Nucleus accumbens (tissue), 56 donors: ENCODE measurements around the gene PPP1R15B.

Experiments used
- DNase-seq, 56 donors: peaks; one replicate each; lab custom pipeline; 2025; lab: John Stamatoyannopoulos, UW

PPP1R15B gene

DNA sequence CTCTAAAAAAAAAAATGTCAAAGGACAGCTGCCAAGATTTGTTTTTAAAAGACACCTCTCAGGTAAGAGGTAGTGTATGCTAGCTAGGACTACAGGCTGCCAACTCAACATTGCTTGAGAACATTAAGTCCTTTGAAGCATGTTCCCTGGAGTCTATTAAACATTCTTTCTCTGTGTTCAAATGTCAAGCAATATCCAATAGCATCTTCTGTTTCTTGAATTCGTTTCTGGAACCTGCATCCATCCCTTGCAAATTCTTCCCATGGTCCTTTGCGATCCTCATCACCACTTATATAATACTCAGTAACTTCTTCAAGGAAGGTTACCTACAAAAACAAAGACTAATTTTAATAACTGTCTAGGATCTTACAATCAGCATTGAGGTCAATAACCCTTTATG is 5.6 kb downstream of the PPP1R15B start:
- DNase-seq: no peak

DNA sequence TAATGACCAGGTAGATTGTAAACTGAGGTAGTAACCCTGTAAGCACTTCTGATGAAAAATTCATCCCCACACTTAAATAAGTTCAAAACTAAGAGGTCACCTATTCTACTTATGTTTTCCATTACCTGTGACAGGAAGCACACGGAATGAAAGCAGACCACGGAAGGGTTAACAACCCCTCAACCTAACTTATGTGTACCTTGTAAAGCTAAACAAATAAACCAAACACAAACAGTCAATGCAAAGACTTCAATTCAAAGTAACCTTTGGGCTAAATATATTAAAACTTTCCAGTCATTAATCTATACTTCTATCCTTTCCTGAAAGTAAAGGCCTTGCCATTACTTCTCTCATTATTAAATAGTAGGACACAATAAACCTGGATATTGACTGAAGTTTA is 7.0 kb downstream of the PPP1R15B start:
- no peak for DNase-seq

DNA sequence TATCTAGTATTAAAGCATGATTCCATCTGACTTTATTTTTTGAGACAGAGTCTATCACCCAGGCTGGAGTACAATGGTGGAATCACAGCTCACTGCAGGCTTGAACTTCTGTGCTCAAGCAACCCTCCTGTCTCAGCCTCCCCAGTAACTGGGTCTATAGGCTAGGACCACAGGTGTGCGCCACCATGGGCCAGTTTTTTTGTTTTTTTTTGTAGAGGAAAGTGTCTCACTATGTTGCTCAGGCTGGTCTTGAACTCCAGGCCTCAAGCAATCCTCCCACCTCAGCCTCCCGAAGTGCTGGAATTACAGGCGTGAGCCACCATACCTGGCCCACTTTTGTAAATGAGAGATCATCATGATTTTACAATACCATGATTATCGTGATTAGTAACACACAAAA is 9.2 kb downstream of the PPP1R15B start:
- DNase-seq: no peak

DNA sequence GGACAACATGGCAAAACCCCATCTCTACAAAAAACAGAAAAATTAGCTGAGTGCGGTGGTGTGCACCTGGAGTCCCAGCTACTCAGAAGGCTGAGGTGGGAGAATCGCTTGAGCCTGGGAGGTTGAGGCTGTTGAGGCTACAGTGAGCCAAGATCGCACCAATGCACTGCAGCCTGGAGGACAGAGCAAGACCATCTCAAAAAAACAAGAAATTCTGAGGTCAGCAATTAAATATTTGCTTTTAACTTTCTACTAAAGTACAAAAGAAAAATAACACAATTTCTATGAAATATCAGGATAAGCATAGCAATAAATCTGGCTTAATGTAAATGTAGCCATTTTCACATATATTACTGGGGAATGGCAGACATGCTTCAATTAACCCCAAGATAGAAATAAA is 9.9 kb downstream of the PPP1R15B start:
- DNase-seq: no peak

DNA sequence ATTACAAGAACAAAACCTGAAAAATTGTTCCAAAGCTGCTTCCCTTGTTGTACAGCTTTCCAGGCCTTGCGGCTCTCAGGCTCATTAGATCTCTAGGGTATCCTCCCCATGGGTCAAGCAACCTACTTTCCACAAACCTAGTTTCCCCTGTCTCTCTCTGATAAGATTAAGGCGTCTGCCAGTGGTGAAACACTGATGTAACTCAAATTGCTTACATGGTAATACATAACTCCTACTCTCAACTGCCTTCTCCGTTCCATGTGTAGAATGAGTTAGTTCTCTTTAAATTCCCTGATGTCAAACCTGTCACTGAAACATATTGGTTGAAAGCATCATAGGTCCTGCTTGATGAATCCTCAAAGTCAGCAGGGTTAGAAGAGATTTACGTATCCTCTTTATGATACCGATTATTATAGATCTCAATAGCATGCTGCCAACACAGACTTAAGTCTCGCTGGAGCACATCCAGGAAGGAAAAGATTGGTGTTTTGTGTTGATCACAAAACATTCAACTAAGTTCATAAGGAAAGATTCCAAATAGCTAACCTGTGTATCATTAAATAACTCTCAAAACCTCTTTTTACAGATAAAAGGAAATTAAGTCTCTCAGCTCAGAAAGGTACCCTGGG is 10.6 kb downstream of the PPP1R15B start:
- no peak for DNase-seq

DNA sequence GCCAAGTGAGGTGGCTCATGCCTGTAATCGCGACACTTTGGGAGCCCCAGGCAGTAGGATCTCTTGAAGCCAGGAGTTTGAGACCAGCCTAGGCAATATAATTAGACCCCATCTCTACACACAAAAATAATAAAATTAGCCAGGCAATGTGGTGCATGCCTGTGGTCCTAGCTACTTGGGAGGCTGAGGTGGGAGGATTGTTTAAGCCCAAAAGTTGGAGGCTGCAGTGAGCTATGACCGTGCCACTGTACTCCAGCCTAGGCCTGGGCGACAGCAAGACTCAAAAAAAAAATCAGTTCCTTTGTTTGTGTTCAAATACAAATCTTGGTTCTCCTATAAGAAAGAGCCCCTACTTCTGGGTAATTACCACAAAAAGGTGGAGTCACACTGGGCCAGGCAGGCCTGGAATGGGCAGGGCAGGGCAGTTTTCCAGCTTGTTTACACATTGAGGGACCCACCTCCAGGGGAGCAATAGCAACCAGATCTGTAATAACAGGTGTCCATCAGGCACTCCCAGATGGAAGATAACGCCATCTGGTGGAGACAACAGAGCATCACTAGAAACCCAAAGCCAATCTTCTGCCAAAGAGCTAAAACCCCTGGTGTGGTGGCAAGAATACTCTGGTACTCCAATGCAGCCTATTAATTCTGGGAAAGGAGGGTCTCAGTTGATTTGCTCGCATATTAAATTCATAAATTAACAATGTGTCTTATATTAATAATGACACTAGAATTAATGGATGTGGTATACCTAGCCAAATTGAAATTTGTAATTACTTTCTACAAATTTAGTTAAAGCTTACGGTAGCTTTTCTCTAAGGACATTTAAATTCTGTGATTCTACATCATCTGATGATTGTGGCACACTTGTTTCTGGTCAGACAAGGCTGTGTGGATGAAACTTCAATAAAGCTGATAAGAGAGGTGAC is 13.2 kb downstream of the PPP1R15B start:
- peak in 29 of 56 donors; percentile 5 to 55 (median 27) for DNase-seq

DNA sequence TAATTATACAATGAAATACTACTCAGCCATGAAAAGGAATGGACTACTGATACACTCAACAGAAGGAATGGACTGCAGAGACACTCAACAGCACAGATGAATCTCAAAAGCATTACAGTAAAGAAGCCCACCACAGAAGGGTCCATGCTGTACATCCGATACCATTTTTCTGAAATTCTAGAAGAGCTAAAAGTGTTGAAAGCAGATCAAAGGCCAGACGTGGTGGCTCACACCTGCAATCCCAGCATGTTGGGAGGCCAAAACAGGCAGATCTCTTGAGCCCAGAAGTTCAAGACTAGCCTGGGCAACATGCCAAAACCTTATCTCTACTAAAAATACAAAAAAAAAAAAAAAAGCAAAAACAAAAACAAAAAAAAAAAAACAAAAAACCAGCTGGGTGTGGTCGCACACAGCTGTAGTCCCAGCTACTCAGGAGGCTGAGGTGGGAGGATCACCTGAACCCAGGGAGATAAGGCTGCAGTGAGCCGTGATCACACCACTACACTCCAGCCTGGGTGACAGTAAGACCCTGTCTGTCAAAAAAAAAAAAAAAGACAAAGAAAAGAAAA is 15.5 kb downstream of the PPP1R15B start:
- DNase-seq: no peak

DNA sequence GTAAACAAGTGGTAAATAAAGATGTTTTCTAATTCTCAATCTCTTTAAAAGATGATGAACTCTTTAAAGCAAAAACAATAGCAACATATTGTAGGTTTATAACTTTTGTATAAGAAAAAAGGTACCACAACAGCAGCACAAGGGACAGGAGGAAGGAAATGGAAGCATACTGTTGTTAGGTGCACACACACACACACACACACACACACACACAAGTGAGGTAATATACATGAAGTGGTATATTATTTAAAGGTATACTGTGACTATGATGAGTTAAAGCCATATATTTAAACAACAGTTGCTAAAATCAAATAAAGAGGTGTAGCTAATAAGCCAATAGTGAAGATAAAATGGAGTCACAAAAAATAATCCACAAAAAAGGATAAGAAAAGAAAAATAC is 20.0 kb downstream of the PPP1R15B start:
- no peak for DNase-seq

DNA sequence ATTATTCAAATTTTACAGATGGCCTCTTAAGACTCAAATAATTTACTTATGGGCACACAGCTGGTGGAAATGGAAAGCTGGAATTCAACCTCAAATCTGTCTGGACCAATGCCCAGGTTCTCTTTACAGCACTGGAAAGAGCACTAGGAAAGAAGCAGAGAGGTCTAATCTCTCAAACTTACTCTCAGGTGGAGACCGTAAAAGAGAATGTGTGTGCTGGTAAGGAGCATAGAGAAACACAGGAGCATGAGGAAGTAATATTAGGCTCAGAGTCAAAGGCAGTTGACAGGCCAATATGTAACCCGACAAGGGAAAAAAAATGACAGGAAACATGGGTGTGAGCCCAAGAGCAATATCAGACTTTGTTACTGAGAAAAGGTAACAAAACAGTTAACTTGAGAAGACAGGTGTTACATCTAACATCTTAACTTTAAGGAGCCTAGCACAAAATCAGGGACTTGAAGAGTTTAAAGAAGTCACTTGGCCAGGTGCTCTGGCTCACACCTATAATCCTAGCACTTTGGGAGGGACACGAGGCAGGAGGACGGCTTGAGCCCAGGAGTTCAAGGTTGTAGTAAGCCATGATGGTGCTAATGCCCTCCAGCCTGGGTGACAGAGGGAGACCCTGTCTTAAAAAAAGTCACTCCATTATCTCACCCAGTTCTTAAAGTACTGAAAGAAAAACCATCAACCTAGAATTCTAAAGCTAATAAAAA is 20.7 kb downstream of the PPP1R15B start:
- DNase-seq: no peak

DNA sequence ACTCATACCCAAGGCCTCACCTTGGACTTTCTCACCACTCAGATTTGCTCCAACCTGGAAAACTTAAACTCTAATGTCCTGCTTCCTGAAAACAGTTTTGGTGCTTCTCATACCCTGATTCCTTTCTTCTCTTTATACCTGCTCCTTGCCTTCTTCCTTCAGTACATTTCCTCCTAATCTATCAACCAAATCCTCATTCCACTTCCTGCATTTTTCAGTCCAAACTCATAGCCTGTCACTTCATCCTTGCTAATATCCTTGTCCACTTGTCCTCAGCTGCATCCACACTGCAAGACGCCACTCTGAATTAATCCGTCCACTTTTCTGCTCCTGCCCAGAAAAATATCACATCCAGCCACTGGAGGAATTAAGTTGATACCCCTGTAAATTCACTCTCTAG is 25.9 kb downstream of the PPP1R15B start:
- no peak for DNase-seq

DNA sequence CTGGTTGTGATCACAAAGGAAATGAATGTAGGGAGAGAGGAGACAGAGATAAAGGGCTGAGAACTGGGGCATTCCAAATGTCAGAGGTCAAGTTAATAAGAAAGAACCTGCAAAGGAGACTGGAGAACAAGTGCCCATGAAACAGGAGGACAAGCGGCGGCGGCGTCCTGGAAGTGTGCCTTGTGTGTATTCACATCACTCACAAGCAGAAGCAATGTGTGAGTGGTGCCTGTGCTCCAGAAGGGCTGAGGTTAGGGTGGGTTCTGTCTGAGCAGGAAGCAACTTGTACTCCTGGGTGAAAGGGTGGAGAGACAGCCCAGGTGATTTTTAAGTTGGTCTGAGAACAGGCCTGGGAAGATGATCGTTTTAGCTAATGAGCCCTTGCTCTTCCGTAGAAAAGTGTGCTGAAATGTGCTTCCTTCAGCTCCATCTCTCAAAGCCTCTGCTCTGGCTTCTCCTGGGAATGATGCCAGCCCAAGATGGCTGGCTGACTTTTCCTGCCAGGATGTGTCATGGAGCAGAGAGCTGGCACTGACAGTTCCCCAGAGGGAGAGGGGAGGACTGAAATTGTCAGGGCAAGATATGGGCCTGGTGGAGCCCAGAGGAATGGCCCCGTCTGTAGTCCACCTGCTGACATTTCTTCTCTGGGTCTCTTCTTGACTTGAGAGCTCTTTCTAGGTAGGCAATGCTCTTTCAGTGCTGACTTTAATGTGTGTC is 26.8 kb downstream of the PPP1R15B start:
- DNase-seq: peak in 26 of 56 donors; percentile 12 to 64 (median 34)

DNA sequence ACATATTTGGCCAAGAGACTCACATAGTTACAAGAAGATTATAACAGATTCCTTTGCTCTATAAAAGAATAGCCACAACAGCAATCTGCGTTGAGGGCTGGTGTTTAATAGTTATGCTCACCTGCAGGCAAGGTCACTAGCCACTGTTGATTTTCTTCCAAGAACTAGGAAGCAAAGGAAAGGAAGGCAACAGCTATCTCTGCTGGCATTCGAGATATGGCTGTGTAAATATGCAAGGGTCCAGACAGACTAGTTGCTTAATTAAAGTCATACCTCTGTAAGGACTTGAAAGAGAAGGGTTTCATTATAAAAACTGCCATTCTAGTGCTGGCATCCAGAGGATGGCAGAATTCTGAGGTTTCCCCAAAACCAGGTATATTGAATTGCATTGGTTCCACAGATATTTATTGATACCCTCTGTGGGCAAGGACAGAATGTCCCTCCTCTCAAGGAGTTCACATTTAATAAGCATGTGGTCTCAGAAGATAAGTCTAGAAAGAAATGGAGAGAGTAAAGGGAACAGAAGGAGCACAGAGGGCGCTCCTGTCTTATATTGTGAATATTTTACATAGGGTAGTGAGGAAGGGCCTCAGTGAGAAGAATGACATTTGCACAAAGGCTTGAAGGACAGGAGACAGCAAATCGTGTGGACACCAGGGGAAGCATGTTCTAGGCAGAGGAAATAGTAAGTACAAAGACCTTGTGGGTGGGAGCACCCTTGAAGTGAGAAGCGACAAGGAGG is 28.3 kb downstream of the PPP1R15B start:
- no peak for DNase-seq

DNA sequence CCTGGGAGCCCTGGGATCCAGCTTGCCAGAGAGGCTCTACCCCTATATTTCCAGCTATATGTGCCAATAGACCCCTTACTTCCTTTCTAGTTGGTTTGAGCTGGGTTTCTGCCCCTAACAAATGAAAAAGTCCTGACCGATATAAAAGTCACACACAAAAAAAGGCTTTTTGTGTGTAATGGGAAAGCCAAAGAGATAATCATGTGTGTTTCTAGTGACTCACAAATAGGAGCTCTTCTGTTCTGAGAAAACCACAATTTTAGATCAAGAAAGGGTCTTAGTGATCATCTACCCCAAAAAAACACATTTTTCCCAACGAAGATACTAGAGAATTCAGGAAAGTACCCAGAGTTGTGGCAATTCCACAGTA is 28.9 kb downstream of the PPP1R15B start:
- DNase-seq: no peak

DNA sequence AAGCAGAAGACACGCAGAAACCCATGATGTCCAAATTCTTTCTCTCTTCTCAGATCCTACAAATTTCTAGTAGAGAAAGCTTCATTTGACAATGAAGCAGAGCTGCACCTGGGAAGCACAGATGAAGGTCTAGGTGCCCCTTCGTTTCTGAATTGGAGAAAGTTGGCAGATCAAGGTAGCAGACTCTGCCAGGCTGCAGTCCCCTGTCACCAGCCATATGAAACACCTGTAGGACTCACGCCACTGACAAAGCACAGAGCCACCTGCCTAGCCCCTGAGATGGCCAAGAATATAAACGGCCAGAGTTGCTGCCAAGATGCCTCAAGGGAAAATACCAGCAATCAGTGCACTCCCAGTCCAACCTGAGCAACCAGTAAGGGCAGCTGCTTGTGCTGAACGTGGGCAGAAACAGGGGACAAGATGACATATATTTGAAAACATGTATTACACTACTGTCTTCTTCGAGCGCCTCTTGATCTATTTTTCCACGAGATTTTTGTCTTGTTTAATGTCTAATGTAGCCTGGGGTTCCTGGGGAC is 31.3 kb downstream of the PPP1R15B start:
- no peak for DNase-seq

DNA sequence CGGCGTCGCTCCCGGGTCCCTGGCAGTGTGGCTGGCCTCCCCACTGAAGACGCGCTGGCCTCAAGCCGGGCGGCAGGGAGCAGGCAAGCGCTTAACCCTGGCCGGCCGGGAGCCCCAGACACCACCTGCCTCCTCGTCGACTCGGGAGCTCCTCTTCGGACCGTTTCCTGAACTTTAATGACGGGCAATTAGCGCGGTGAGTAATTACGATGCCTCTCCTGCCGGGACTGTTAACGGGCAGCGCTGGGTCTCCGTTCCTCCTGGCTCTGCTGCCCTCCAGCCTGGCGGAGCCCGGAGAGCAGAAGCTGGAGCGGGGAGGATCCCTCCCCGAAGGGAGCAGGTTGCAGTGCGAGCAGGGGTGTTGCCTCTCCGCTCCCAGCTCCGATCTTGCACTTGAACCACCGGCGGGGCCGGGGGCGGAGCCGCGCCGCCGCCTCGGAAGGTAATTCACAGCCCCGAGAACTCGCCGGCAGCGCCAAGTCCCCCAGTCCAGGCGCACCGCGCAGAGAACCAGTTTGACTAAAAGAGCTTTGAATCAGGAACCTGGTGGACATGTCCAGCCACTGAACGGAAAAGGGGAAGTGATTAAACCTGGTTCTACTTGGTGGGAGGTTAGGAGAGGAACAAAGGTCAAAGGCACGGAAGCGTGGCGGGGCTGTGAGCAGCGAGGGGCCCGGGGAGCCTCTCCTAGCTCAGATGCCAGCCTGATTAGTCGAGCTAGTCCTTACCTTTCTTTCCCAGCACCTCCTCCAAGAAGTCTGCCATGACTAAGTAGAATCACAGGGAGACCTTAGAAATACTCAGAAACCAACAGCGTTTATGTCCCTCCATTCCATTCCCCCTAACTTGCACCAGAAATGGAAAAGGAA is 33.6 kb downstream of the PPP1R15B start:
- DNase-seq: peak in 15 of 56 donors; percentile 17 to 58 (median 25)

DNA sequence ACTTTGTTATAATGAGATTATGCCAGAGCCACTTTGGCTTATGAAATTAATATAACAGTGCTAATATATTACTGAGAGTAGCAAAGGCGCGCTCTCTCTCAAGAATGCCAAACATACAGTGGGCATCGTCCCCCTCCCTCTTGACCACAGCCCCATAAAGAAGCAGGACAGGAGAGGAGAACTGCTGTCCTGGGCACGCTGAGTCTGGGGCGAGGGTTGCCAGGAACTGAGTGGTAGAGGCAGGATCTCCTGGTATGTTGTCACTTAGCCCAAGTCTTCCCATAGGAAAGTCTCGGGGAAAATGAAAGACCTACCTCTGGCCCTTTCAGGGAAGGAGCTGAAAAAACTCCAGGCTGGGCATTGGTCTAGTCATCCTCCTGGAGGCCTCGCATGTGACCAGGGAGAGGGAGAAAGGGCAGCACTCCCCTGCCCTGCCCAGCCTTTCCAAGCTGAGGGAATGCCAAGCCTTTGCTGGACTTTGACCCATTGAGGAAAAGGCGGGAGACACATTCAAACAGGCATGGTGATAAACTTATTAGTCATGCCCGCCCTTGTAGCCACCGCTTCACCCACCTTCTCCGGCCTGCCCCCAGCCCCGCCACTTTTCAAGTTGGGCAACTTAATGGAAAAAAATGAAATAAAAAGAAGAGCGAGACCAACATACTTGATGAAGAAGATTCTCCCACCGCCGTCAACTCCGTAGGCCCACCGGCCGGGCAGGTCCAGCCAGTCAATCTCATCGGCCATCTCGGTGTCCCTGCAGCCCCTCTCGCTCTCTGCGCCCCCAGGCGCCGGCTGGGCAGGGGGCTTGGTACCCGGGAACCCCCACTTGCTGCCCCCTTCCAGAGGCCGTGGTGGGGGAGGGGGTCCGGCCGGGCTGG is 34.5 kb downstream of the PPP1R15B start:
- peak in 3 of 56 donors; percentile 29 to 35 (median 30) for DNase-seq

DNA sequence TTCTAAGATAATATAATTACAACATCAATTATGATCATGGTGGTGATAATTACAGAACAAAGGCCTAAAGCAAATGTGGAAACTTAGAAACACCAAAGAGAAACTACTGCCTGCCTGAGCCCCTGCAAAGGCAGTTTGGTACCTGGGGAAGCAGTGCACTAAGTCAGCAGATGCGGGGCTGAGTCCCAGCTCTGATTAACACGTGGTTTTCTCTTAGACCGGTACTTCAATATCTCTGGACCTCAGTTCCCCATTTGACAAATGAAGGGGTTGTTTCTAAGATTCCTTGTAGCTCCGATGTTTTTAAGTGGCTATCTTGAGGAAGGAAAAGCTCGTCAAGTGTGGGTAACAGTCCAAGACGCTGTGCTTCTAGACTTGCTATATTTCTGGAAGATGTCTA is 35.2 kb downstream of the PPP1R15B start:
- no peak for DNase-seq
